Measurements from ENCODE around the gene C16orf86. TPM values are rescaled to one million over a fixed set of nuclear protein-coding genes. Genes with fewer than 3 reads are reported as not detected.

The C16orf86 gene
- total RNA-seq, 2 donors from 2014 or later: 6.6 to 11.9 TPM

DNA sequence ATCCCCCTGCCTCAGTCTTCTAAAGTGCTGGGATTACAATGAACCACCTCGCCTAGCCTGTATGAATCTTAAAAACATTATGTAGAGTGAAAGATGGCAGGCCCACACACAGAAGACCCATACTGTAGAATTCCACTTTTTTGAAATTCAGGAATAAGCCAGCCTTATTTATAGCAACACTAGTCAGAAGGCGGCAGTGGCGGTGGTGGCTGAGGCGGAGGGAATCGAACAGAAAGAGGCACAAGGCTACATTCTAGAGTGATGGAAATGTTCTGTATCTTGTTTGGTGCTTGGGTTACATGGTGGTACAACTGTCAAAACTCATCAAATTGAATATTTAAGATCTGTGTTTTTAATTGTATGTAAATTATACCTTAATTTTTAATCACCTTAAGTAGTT lies 41.2 kb downstream of the C16orf86 start:
- no peaks in the 10 kb centered on the region for H3K36me3 ChIP-seq
- H3K4me3 ChIP-seq: no peak overlapping the region
- H3K4me1 ChIP-seq (ENCODE audit: control insufficient read depth in 1 of 2, low read depth in 2 of 2): no peaks in the 10 kb centered on the region
- DNase-seq (ENCODE audit: low spot score) (no peak), ATAC-seq (ENCODE audit: insufficient number of reproducible peaks, low FRiP score, low read depth) (no peak)
- no peaks in the 10 kb centered on the region for H3K27me3 ChIP-seq (replicated peaks; ENCODE audit: insufficient read depth)
- no peaks in the 10 kb centered on the region for H3K9me3 ChIP-seq
- TF ChIP-seq CTCF (IDR thresholded peaks at IDR 0.05): no peak
- H3K27ac ChIP-seq: no peak overlapping the region

DNA sequence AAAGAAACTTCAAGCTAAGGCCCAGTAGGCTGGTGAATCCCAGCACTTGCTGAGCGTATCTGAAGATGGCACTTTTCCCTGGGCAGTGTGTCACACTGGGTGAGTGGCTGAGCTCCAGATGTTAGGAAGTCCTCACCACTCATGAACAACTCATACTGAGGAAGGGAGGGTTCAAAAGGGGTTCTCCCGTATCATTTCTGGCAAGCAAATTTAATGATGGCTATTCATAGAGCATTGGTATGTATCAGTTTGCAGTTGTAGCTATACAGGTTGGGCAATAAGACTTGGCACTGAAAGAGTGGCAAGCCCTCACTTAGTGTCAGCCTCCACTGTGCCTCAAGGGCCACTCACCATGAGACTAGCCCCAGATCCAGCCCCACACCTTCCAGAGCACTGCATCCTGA lies 41.8 kb downstream of the C16orf86 start:
- TF ChIP-seq CTCF (IDR thresholded peaks at IDR 0.05): no peak
- H3K4me3 ChIP-seq: no peak overlapping the region
- ATAC-seq (ENCODE audit: insufficient number of reproducible peaks, low FRiP score, low read depth) (no peak), DNase-seq (ENCODE audit: low spot score) (no peak)
- H3K36me3 ChIP-seq: no peaks in the 10 kb centered on the region
- H3K27ac ChIP-seq: no peak overlapping the region
- no peaks in the 10 kb centered on the region for H3K9me3 ChIP-seq
- H3K27me3 ChIP-seq (replicated peaks; ENCODE audit: insufficient read depth): no peaks in the 10 kb centered on the region
- H3K4me1 ChIP-seq (ENCODE audit: control insufficient read depth in 1 of 2, low read depth in 2 of 2): no peaks in the 10 kb centered on the region

GRCh38 chr16:67709050-67709449 lies 42.4 kb downstream of the C16orf86 start:
- H3K9me3 ChIP-seq: no peaks in the 10 kb centered on the region
- no peaks in the 10 kb centered on the region for H3K4me1 ChIP-seq (ENCODE audit: control insufficient read depth in 1 of 2, low read depth in 2 of 2)
- H3K36me3 ChIP-seq: no peaks in the 10 kb centered on the region
- ATAC-seq (ENCODE audit: insufficient number of reproducible peaks, low FRiP score, low read depth) (no peak), DNase-seq (ENCODE audit: low spot score) (no peak)
- no peak overlapping the region for H3K4me3 ChIP-seq
- H3K27ac ChIP-seq: no peak overlapping the region
- no peaks in the 10 kb centered on the region for H3K27me3 ChIP-seq (replicated peaks; ENCODE audit: insufficient read depth)
- no peak for TF ChIP-seq CTCF (IDR thresholded peaks at IDR 0.05)

GRCh38 chr16:67710607-67711006 lies 44.0 kb downstream of the C16orf86 start:
- no peak overlapping the region for H3K27ac ChIP-seq
- H3K4me1 ChIP-seq (ENCODE audit: control insufficient read depth in 1 of 2, low read depth in 2 of 2): no peaks in the 10 kb centered on the region
- H3K9me3 ChIP-seq: no peaks in the 10 kb centered on the region
- TF ChIP-seq CTCF (IDR thresholded peaks at IDR 0.05): no peak
- no peaks in the 10 kb centered on the region for H3K27me3 ChIP-seq (replicated peaks; ENCODE audit: insufficient read depth)
- no peak overlapping the region for H3K4me3 ChIP-seq
- DNase-seq (ENCODE audit: low spot score): no peak
- no peak for ATAC-seq (ENCODE audit: insufficient number of reproducible peaks, low FRiP score, low read depth)
- H3K36me3 ChIP-seq: no peaks in the 10 kb centered on the region

DNA sequence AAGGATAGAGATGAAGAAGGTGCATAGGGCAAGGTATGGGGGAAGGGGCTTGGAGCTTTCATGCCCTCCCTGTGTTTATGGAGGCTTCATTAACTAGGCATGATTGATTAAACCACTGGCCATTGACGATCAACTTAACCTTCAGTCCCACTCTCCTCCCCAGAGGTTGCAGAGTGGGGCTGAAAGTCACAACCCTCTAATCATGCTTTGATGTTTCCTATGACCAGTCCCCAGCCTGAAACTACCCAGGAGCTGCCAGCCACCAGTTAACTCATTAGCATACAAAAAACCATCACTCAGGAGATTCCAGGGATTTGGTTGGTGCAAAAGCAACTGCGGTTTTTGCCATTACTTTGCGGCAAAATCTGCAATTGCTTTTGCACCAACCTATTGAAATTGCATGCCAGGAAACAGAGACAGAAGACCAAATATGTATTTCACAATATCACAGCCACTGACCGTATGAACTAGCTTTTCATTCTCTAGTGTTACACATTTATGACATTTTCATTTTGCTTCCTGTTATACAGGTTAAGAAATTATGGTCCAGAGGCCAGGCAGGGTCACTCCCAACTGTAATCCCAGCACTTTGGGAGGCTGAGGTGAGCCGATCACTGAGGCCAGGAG lies 47.1 kb downstream of the C16orf86 start:
- no peak overlapping the region for H3K27ac ChIP-seq
- TF ChIP-seq CTCF (IDR thresholded peaks at IDR 0.05): no peak
- DNase-seq (ENCODE audit: low spot score): no peak
- ATAC-seq (ENCODE audit: insufficient number of reproducible peaks, low FRiP score, low read depth): no peak
- H3K27me3 ChIP-seq (replicated peaks; ENCODE audit: insufficient read depth): no peaks in the 10 kb centered on the region
- H3K9me3 ChIP-seq: no peaks in the 10 kb centered on the region
- no peaks in the 10 kb centered on the region for H3K36me3 ChIP-seq
- H3K4me1 ChIP-seq (ENCODE audit: control insufficient read depth in 1 of 2, low read depth in 2 of 2): peaks cover 6 to 17% of the 10 kb centered on the region in 2 donors
- H3K4me3 ChIP-seq: no peak overlapping the region
